ENCODE results near the gene ZC3HAV1.

The ZC3HAV1 gene

DNA sequence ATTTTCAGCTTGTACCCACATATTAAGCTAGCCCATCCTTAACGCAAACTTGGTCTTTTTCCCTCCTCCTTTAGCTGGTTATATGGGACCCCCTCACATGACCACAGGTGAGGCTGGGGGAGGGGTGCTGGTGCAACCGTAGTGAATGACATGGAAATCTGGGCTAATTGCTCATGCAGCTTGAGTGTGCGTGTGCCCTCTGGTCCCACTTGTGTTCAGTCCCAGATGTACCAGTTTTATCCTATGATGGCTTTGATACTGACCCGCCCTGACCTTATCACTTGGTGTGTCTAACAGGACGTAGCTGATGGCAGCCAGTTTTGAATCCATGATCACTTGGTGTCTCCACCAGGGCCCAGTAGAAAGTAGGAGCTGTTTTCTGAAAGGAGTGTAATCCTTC, 5.1 kb upstream of the ZC3HAV1 start:
- H3K4me3 ChIP-seq (ENCODE audit: low read depth, low read length) = no peak overlapping the region
- DNase-seq (ENCODE audit: low read depth, low spot score) = no peak
- in situ Hi-C loops (cut with HindIII; ENCODE audit: low sequenced_read_pairs) = no loop called here
- TF ChIP-seq, protein P1, sequence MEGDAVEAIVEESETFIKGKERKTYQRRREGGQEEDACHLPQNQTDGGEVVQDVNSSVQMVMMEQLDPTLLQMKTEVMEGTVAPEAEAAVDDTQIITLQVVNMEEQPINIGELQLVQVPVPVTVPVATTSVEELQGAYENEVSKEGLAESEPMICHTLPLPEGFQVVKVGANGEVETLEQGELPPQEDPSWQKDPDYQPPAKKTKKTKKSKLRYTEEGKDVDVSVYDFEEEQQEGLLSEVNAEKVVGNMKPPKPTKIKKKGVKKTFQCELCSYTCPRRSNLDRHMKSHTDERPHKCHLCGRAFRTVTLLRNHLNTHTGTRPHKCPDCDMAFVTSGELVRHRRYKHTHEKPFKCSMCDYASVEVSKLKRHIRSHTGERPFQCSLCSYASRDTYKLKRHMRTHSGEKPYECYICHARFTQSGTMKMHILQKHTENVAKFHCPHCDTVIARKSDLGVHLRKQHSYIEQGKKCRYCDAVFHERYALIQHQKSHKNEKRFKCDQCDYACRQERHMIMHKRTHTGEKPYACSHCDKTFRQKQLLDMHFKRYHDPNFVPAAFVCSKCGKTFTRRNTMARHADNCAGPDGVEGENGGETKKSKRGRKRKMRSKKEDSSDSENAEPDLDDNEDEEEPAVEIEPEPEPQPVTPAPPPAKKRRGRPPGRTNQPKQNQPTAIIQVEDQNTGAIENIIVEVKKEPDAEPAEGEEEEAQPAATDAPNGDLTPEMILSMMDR (IDR thresholded peaks at IDR 0.05; ENCODE audit: low read depth, low read length) = no peak

DNA sequence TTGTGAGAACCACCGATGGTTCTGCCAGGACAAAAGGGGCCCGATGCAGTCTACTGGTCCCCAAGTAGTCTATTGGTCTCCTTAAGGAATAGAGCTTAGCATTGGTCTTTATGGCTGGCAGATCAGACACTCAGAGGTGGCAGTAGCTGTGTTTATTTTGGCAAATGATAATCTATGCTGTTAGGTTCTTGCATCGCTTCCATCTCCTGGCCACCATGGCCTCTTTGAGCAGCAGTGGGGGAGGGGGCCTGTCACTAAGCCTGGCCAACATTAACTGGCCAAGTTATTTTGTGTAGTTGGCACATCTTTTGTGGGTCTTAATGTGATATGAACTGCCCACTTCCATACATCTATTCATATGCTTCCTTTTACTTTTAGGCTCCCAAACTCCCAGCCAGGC, 4.5 kb upstream of the ZC3HAV1 start:
- in situ Hi-C loops (cut with HindIII; ENCODE audit: low sequenced_read_pairs) = no loop called here
- TF ChIP-seq, protein P1 (IDR thresholded peaks at IDR 0.05; ENCODE audit: low read depth, low read length) = no peak
- H3K4me3 ChIP-seq (ENCODE audit: low read depth, low read length) = no peak overlapping the region
- DNase-seq (ENCODE audit: low read depth, low spot score) = no peak

DNA sequence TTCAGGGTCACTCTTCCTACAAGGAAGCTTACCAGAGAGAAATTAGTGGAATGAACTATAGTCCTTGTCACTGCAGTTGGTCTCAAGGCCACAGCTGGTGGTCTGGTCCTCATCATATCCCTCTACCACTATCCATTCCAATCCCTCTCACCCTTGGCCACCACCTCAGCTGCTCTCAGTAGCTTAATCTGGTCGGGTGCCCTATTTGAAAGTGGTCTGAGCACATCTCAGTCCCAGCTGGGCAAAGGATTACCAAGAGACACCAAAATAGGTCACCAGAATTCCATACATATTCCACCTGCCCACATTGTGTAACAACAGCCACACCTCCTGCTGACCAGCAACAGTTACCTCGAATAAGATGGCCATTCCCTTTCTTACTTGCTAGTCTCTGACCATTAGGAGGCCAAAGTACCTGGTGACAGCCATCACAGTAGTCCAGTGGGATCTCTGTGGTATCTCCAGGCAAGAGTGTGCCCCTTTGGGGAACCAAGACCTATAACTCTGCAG, 3.3 kb upstream of the ZC3HAV1 start:
- no peak overlapping the region for H3K4me3 ChIP-seq (ENCODE audit: low read depth, low read length)

DNA sequence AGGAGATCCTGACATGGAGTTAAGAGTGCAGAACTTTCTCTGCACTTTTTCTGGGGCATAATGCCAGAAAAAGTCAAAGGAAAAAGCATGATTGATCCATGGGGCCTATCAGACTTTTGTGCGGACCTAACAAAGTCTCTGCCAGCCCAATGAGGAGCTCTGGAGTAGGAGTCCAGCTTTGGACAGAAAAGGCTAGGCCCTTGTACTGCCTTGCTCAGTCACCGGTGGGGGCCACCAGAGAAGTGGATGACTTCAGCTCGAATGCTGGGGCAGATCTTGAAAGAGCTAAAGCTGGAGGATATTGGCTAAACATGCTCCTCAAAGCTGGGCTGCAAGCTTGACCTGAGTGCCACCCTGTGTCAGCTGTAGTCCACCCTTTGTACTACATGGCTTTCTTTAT, 2.8 kb upstream of the ZC3HAV1 start:
- TF ChIP-seq, protein P1 (IDR thresholded peaks at IDR 0.05; ENCODE audit: low read depth, low read length) = no peak
- in situ Hi-C loops (cut with HindIII; ENCODE audit: low sequenced_read_pairs) = no loop called here
- H3K4me3 ChIP-seq (ENCODE audit: low read depth, low read length) = no peak overlapping the region
- no peak for DNase-seq (ENCODE audit: low read depth, low spot score)

More for the DNA sequence above, 3.3 kb upstream of the ZC3HAV1 start:
- no peak for DNase-seq (ENCODE audit: low read depth, low spot score)
- in situ Hi-C loops (cut with HindIII; ENCODE audit: low sequenced_read_pairs) = no loop called here
- TF ChIP-seq, protein P1 (IDR thresholded peaks at IDR 0.05; ENCODE audit: low read depth, low read length) = no peak

DNA sequence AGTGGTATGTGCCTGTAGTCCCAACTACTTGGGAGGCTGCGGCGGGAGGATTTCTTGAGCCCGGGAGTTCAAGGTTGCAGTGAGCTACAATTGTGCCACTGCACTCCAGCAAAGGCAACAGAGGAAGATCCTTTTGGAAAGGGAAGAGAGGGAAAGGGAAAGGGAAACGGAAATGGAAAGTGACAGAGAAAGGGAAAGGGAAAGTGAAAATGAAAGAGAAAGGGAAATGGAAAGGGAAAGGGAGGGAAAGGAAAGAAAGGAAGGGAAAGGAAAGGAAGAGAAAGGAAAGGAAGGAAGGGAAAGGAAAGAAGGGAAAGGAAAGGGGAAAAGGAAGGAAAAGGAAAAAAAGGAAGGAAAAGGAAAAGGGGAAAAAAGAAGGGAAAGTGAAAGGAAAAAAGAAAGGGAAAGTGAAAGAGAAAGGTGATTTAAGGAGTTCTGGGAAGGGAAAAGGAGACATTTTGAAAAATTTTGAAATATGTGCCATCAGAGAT, 2.3 kb upstream of the ZC3HAV1 start:
- H3K4me3 ChIP-seq (ENCODE audit: low read depth, low read length) = no peak overlapping the region
- in situ Hi-C loops (cut with HindIII; ENCODE audit: low sequenced_read_pairs) = no loop called here
- TF ChIP-seq, protein P1 (IDR thresholded peaks at IDR 0.05; ENCODE audit: low read depth, low read length) = no peak
- no peak for DNase-seq (ENCODE audit: low read depth, low spot score)

DNA sequence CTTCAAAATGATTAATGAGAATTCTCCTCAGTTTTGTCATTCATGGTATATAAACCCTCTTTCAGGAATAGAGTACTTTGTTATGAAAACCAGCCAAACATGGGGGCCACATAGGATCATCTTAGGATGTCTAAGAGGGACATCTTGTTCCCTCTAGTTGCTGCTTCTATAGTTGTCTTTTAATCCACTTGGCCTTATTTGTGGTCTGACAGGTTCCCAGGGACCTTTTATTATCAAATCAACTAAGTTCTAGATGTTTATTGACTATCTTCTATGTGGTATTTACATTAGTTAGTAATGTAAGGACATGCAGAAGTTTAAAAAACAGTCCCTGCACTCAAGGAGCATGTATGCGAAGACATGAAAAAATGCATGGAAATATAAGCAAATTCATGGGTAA, 1.6 kb upstream of the ZC3HAV1 start:
- in situ Hi-C loops (cut with HindIII; ENCODE audit: low sequenced_read_pairs) = no loop called here
- no peak overlapping the region for H3K4me3 ChIP-seq (ENCODE audit: low read depth, low read length)
- TF ChIP-seq, protein P1 (IDR thresholded peaks at IDR 0.05; ENCODE audit: low read depth, low read length) = no peak
- no peak for DNase-seq (ENCODE audit: low read depth, low spot score)

Measured in astrocyte of the spinal cord (primary cell).